HCT116 (cell line): ENCODE measurements around the gene AKAP13.

Experiments used
- TF ChIP-seq, protein P1 (sequence below), 3 experiments: fragments of 200-600 bp in 1 of 3; sonication (generic) in 1 of 3; IDR thresholded peaks in 2 of 3; conservative IDR thresholded peaks in 1 of 3; 2 replicates each; pipeline ENCODE4 v1.5.1; 2012 to 2017; ENCODE audit warnings: low read depth in 2 of 3, low read length in 2 of 3, antibody characterized with exemption in 1 of 3, borderline replicate concordance in 1 of 3, control low read depth in 1 of 3, mild to moderate bottlenecking in 1 of 3, mixed read lengths in 1 of 3, mixed run types in 1 of 3, moderate library complexity in 1 of 3; ENCODE audit not compliant: insufficient read depth in 1 of 3
- TF ChIP-seq, protein P2 (sequence below): IDR thresholded peaks from 2 replicates; pipeline ENCODE4 v1.6.1; 2012

DNA sequence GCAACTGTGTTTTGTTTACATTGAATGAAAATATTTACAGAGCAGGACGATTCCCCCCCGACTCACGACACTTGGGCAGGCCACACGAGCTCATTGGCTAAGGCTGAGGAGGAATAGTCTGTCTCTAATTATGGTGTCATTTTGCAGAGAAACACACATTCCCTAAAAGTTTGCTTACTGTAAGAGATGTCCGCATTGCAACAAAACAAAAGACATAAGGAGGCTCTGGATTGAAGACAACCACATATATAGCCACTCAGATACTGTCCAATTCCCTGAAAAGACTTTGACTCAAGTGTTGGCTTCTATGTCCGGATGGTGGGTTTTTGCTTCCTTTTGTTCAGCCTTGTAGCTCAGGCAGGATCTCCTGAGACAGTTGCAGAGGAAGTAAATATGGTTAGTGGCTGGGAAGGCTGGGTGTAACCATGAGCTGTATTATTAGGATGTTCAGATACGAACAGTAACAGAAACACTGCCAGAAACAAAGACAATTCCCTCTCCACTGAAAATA is 243.9 kb downstream of the AKAP13 start:
- TF ChIP-seq, protein P1, sequence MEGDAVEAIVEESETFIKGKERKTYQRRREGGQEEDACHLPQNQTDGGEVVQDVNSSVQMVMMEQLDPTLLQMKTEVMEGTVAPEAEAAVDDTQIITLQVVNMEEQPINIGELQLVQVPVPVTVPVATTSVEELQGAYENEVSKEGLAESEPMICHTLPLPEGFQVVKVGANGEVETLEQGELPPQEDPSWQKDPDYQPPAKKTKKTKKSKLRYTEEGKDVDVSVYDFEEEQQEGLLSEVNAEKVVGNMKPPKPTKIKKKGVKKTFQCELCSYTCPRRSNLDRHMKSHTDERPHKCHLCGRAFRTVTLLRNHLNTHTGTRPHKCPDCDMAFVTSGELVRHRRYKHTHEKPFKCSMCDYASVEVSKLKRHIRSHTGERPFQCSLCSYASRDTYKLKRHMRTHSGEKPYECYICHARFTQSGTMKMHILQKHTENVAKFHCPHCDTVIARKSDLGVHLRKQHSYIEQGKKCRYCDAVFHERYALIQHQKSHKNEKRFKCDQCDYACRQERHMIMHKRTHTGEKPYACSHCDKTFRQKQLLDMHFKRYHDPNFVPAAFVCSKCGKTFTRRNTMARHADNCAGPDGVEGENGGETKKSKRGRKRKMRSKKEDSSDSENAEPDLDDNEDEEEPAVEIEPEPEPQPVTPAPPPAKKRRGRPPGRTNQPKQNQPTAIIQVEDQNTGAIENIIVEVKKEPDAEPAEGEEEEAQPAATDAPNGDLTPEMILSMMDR (IDR thresholded peaks at IDR 0.05 in 2 of 3, conservative IDR thresholded peaks at IDR 0.05 in 1 of 3; ENCODE audit: borderline replicate concordance in 1 of 3, insufficient read depth in 1 of 3, low read depth in 2 of 3, low read length in 2 of 3), result no peak
- TF ChIP-seq, protein P2, sequence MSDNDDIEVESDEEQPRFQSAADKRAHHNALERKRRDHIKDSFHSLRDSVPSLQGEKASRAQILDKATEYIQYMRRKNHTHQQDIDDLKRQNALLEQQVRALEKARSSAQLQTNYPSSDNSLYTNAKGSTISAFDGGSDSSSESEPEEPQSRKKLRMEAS, result no peak
